A673 (cell line): ENCODE data around the gene TRIM41. TPM values are rescaled to one million over a fixed set of nuclear protein-coding genes. Genes with fewer than 3 reads are reported as not detected.

Experiments
- BruUV-seq: library from RNA; stranded (reverse); fragments of 400-500 nt; replicated peaks from 2 replicates; lab custom pipeline; 2021; lab: Mats Ljungman, UMichigan
- CTCF ChIA-PET: fragments of 300-600 bp; sonication (Branson Sonifier 250); formaldehyde crosslinking; loops from one replicate; lab custom pipeline; 2022; ENCODE audit warnings: antibody characterized with exemption; lab: Charles Lee
- POLR2A ChIA-PET: fragments of 300-600 bp; sonication (Branson Sonifier 250); formaldehyde crosslinking; loops from one replicate; lab custom pipeline; 2022; ENCODE audit warnings: antibody characterized with exemption; ENCODE audit not compliant: low non-redundant PET; lab: Charles Lee
- DNase-seq: peaks from one replicate; pipeline ENCODE4 v3.0.0-alpha.2; 2015; ENCODE audit warnings: low spot score
- H3K27ac ChIP-seq: fragments of 200-600 bp; sonication (generic); 2 replicates; pipeline ENCODE4 v1.5.1; 2016; ENCODE audit warnings: mixed run types, low read depth, mild to moderate bottlenecking, mixed read lengths, antibody characterized with exemption, low read length; ENCODE audit not compliant: poor library complexity, severe bottlenecking
- H3K27me3 ChIP-seq: fragments of 200-600 bp; sonication (generic); replicated peaks from 2 replicates; pipeline ENCODE4 v1.6.1; 2017; ENCODE audit warnings: mixed run types, low read depth, mild to moderate bottlenecking, mixed read lengths, antibody characterized with exemption, low read length; ENCODE audit not compliant: insufficient read depth, poor library complexity
- H3K36me3 ChIP-seq: fragments of 200-600 bp; sonication (generic); 2 replicates; pipeline ENCODE4 v1.6.1; 2016; ENCODE audit warnings: mixed run types, mild to moderate bottlenecking, mixed read lengths, antibody characterized with exemption, low read length; ENCODE audit not compliant: insufficient read depth, poor library complexity, severe bottlenecking
- H3K4me1 ChIP-seq: fragments of 200-600 bp; sonication (generic); 2 replicates; pipeline ENCODE4 v1.6.1; 2017; ENCODE audit warnings: mixed run types, mild to moderate bottlenecking, mixed read lengths, antibody characterized with exemption, low read length; ENCODE audit not compliant: insufficient read depth, poor library complexity, severe bottlenecking
- H3K4me3 ChIP-seq: fragments of 200-600 bp; sonication (generic); 2 replicates; pipeline ENCODE4 v1.5.1; 2016; ENCODE audit warnings: low read depth, mixed run types, mild to moderate bottlenecking, mixed read lengths, low read length; ENCODE audit not compliant: poor library complexity, severe bottlenecking
- H3K9me3 ChIP-seq: fragments of 200-600 bp; sonication (generic); 2 replicates; pipeline ENCODE4 v1.6.1; 2016; ENCODE audit warnings: mixed run types, low read depth, mild to moderate bottlenecking, mixed read lengths, antibody characterized with exemption, low read length; ENCODE audit not compliant: poor library complexity, severe bottlenecking
- CTCF ChIP-seq: fragments of 300-800, 200-600 bp; sonication (generic); conservative IDR thresholded peaks from 2 replicates; pipeline ENCODE4 v1.5.1; 2017; ENCODE audit warnings: low read depth, mild to moderate bottlenecking, antibody characterized with exemption, low read length, moderate library complexity, mixed read lengths
- EZH2 ChIP-seq: fragments of 200-600 bp; sonication (generic); IDR thresholded peaks from 2 replicates; pipeline ENCODE4 v1.6.1; 2017; ENCODE audit warnings: borderline replicate concordance, low read depth, mild to moderate bottlenecking, mixed read lengths, antibody characterized with exemption, low read length; ENCODE audit not compliant: poor library complexity, severe bottlenecking
- intact Hi-C: fragments of 100-400 bp; cut with micrococcal nuclease; formaldehyde crosslinking; loops from one replicate; pipeline ENCODE4 v1.10.0; 2022; ENCODE audit not compliant: unreplicated experiment
- total RNA-seq: library from RNA; stranded (reverse); gene quantifications from 2 replicates; pipeline ENCODE4 v1.2.3, GENCODE V29; 2021

TRIM41 gene
- total RNA-seq, 1 experiment from 2014 or later = 24.6 TPM

GRCh38 chr5:181190711-181191525, 32.2 kb upstream of the TRIM41 start:
- no peaks in the 10 kb centered on the region for H3K36me3 ChIP-seq
- H3K4me1 ChIP-seq = no peaks in the 10 kb centered on the region
- DNase-seq = peak; percentile 60
- CTCF ChIA-PET = no interaction called here
- H3K4me3 ChIP-seq = peak overlapping the region; percentile 71
- intact Hi-C loops = loop anchor here (1.0 kb wide), 1 partner anchor 27 kb away; no protein-coding TSS in a partner anchor
- H3K9me3 ChIP-seq = no peaks in the 10 kb centered on the region
- POLR2A ChIA-PET = no interaction called here
- TF ChIP-seq CTCF = peak; percentile 38; the same call in 1 of the 2 replicates
- no peak for TF ChIP-seq EZH2
- peak overlapping the region; percentile 84 for H3K27ac ChIP-seq
- no TSS peak for BruUV-seq
- no peaks in the 10 kb centered on the region for H3K27me3 ChIP-seq

GRCh38 chr5:181191526-181192336, 31.4 kb upstream of the TRIM41 start:
- no peaks in the 10 kb centered on the region for H3K36me3 ChIP-seq
- BruUV-seq = no TSS peak
- peak; percentile 94 for DNase-seq
- H3K4me1 ChIP-seq = no peaks in the 10 kb centered on the region
- intact Hi-C loops = loop anchor here (1.0 kb wide), 1 partner anchor 27 kb away; no protein-coding TSS in a partner anchor
- TF ChIP-seq CTCF (no peak), EZH2 (no peak)
- H3K27me3 ChIP-seq = no peaks in the 10 kb centered on the region
- peak overlapping the region; percentile 84 for H3K27ac ChIP-seq
- CTCF ChIA-PET = no interaction called here
- peak overlapping the region; percentile 71 for H3K4me3 ChIP-seq
- no peaks in the 10 kb centered on the region for H3K9me3 ChIP-seq
- POLR2A ChIA-PET = no interaction called here

GRCh38 chr5:181192337-181193046, 30.6 kb upstream of the TRIM41 start:
- BruUV-seq = no TSS peak
- POLR2A ChIA-PET = no interaction called here
- CTCF ChIA-PET = interaction anchor here (0.6 kb wide), 1 partner anchor 8 kb away, joined by 3 read pairs; no protein-coding TSS in a partner anchor
- H3K27me3 ChIP-seq = no peaks in the 10 kb centered on the region
- TF ChIP-seq EZH2 = no peak
- no peak for TF ChIP-seq CTCF
- H3K9me3 ChIP-seq = no peaks in the 10 kb centered on the region
- no peak for DNase-seq
- peak overlapping the region; percentile 71 for H3K4me3 ChIP-seq
- H3K36me3 ChIP-seq = no peaks in the 10 kb centered on the region
- H3K27ac ChIP-seq = peak overlapping the region; percentile 84
- H3K4me1 ChIP-seq = no peaks in the 10 kb centered on the region
- intact Hi-C loops = no loop called here
